GM12875 (cell line): Measurements from ENCODE around the gene CTSE.

Experiments used
- H3K4me3 ChIP-seq: one replicate; pipeline ENCODE4 v1.5.1; 2011; ENCODE audit warnings: low read depth, low read length, control low read depth
- CTCF ChIP-seq: IDR thresholded peaks from 2 replicates; pipeline ENCODE4 v1.5.1; 2011; ENCODE audit warnings: low read depth, mild to moderate bottlenecking, control low read depth, inconsistent platforms, low read length, moderate library complexity, borderline replicate concordance; ENCODE audit not compliant: insufficient read depth

CTSE gene

GRCh38 chr1:205959789-205960188, 63.9 kb downstream of the CTSE start:
- H3K4me3 ChIP-seq = no peak overlapping the region
- TF ChIP-seq CTCF = no peak
